A673 (cell line): ENCODE measurements around the gene ZNF2. TPM values are rescaled to one million over a fixed set of nuclear protein-coding genes. Genes with fewer than 3 reads are reported as not detected.
"Not testable (repeated sequence)": the region's sequence is repeated elsewhere in the genome, so short reads cannot be mapped to it uniquely, and the experiment has no call there.

Experiments
- BruUV-seq: library from RNA; stranded (reverse); fragments of 400-500 nt; replicated peaks from 2 replicates; lab custom pipeline; 2021; lab: Mats Ljungman, UMichigan
- CTCF ChIA-PET: fragments of 300-600 bp; sonication (Branson Sonifier 250); formaldehyde crosslinking; loops from one replicate; lab custom pipeline; 2022; ENCODE audit warnings: antibody characterized with exemption; lab: Charles Lee
- POLR2A ChIA-PET: fragments of 300-600 bp; sonication (Branson Sonifier 250); formaldehyde crosslinking; loops from one replicate; lab custom pipeline; 2022; ENCODE audit warnings: antibody characterized with exemption; ENCODE audit not compliant: low non-redundant PET; lab: Charles Lee
- DNase-seq: peaks from one replicate; pipeline ENCODE4 v3.0.0-alpha.2; 2015; ENCODE audit warnings: low spot score
- H3K27ac ChIP-seq: fragments of 200-600 bp; sonication (generic); 2 replicates; pipeline ENCODE4 v1.5.1; 2016; ENCODE audit warnings: mixed run types, low read depth, mild to moderate bottlenecking, mixed read lengths, antibody characterized with exemption, low read length; ENCODE audit not compliant: poor library complexity, severe bottlenecking
- H3K27me3 ChIP-seq: fragments of 200-600 bp; sonication (generic); replicated peaks from 2 replicates; pipeline ENCODE4 v1.6.1; 2017; ENCODE audit warnings: mixed run types, low read depth, mild to moderate bottlenecking, mixed read lengths, antibody characterized with exemption, low read length; ENCODE audit not compliant: insufficient read depth, poor library complexity
- H3K36me3 ChIP-seq: fragments of 200-600 bp; sonication (generic); 2 replicates; pipeline ENCODE4 v1.6.1; 2016; ENCODE audit warnings: mixed run types, mild to moderate bottlenecking, mixed read lengths, antibody characterized with exemption, low read length; ENCODE audit not compliant: insufficient read depth, poor library complexity, severe bottlenecking
- H3K4me1 ChIP-seq: fragments of 200-600 bp; sonication (generic); 2 replicates; pipeline ENCODE4 v1.6.1; 2017; ENCODE audit warnings: mixed run types, mild to moderate bottlenecking, mixed read lengths, antibody characterized with exemption, low read length; ENCODE audit not compliant: insufficient read depth, poor library complexity, severe bottlenecking
- H3K4me3 ChIP-seq: fragments of 200-600 bp; sonication (generic); 2 replicates; pipeline ENCODE4 v1.5.1; 2016; ENCODE audit warnings: low read depth, mixed run types, mild to moderate bottlenecking, mixed read lengths, low read length; ENCODE audit not compliant: poor library complexity, severe bottlenecking
- H3K9me3 ChIP-seq: fragments of 200-600 bp; sonication (generic); 2 replicates; pipeline ENCODE4 v1.6.1; 2016; ENCODE audit warnings: mixed run types, low read depth, mild to moderate bottlenecking, mixed read lengths, antibody characterized with exemption, low read length; ENCODE audit not compliant: poor library complexity, severe bottlenecking
- CTCF ChIP-seq: fragments of 300-800, 200-600 bp; sonication (generic); conservative IDR thresholded peaks from 2 replicates; pipeline ENCODE4 v1.5.1; 2017; ENCODE audit warnings: low read depth, mild to moderate bottlenecking, antibody characterized with exemption, low read length, moderate library complexity, mixed read lengths
- EZH2 ChIP-seq: fragments of 200-600 bp; sonication (generic); IDR thresholded peaks from 2 replicates; pipeline ENCODE4 v1.6.1; 2017; ENCODE audit warnings: borderline replicate concordance, low read depth, mild to moderate bottlenecking, mixed read lengths, antibody characterized with exemption, low read length; ENCODE audit not compliant: poor library complexity, severe bottlenecking
- intact Hi-C: fragments of 100-400 bp; cut with micrococcal nuclease; formaldehyde crosslinking; loops from one replicate; pipeline ENCODE4 v1.10.0; 2022; ENCODE audit not compliant: unreplicated experiment
- total RNA-seq: library from RNA; stranded (reverse); gene quantifications from 2 replicates; pipeline ENCODE4 v1.2.3, GENCODE V29; 2021

The ZNF2 gene
- total RNA-seq, 1 experiment from 2014 or later: 4.6 TPM

DNA sequence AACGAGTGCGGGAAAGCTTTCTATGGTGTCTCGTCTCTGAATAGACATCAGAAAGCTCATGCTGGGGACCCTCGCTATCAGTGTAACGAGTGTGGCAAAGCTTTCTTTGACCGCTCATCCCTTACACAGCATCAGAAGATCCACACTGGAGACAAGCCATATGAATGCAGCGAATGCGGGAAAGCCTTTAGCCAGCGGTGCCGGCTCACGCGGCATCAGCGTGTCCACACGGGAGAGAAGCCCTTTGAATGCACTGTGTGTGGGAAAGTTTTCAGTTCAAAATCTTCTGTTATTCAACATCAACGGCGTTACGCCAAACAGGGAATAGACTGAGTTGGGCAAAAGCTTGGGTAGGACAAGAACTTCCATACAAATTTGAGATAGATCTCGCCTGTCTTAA, 16.2 kb downstream of the ZNF2 start:
- H3K4me3 ChIP-seq: no peak overlapping the region
- intact Hi-C loops: no loop called here
- no peaks in the 10 kb centered on the region for H3K9me3 ChIP-seq
- no peak overlapping the region for H3K27ac ChIP-seq
- H3K36me3 ChIP-seq: peaks cover 9% of the 10 kb centered on the region
- POLR2A ChIA-PET: no interaction called here
- H3K4me1 ChIP-seq: no peaks in the 10 kb centered on the region
- DNase-seq: no peak
- no TSS peak for BruUV-seq
- TF ChIP-seq EZH2 (no peak), CTCF (no peak)
- no peaks in the 10 kb centered on the region for H3K27me3 ChIP-seq
- CTCF ChIA-PET: no interaction called here

- no peaks in the 10 kb centered on the region for H3K4me1 ChIP-seq
- DNase-seq: no peak
- intact Hi-C loops: no loop called here
- no peak overlapping the region for H3K27ac ChIP-seq
- BruUV-seq: no TSS peak
- POLR2A ChIA-PET: no interaction called here
- TF ChIP-seq CTCF (no peak), EZH2 (no peak)
- H3K36me3 ChIP-seq: peaks cover 9% of the 10 kb centered on the region
- H3K27me3 ChIP-seq: no peaks in the 10 kb centered on the region
- H3K9me3 ChIP-seq: no peaks in the 10 kb centered on the region
- CTCF ChIA-PET: no interaction called here
- H3K4me3 ChIP-seq: no peak overlapping the region
Measured at GRCh38 chr2:95185197-95185596, 19.6 kb downstream of the ZNF2 start.

DNA sequence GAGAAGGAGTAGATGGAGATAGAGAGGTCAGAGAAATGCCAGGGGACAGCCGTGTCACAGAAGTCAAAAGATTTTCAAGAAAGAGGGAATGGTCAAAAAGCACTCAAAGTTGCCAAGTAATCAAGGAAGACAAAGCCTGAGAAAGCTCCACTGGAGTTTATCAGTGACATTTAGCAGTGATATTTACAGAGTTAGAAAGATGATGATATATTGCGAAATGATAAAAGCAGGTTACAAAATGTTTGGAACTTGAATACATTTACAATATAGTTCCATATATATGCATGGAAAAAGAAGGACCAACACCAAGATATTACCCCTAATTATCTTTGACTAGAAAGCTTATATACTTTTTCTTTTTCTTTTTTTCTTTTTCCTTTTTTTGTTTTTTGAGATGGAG, 20.4 kb downstream of the ZNF2 start:
- intact Hi-C loops: no loop called here
- POLR2A ChIA-PET: no interaction called here
- Histone ChIP-seq H3K27me3 (no peaks in the 10 kb centered on the region), H3K36me3 (peaks cover 9% of the 10 kb centered on the region), H3K4me3 (no peak overlapping the region), H3K4me1 (no peaks in the 10 kb centered on the region), H3K27ac (no peak overlapping the region), H3K9me3 (no peaks in the 10 kb centered on the region)
- BruUV-seq: no TSS peak
- DNase-seq: no peak
- no peak for TF ChIP-seq EZH2
- CTCF ChIA-PET: no interaction called here

DNA sequence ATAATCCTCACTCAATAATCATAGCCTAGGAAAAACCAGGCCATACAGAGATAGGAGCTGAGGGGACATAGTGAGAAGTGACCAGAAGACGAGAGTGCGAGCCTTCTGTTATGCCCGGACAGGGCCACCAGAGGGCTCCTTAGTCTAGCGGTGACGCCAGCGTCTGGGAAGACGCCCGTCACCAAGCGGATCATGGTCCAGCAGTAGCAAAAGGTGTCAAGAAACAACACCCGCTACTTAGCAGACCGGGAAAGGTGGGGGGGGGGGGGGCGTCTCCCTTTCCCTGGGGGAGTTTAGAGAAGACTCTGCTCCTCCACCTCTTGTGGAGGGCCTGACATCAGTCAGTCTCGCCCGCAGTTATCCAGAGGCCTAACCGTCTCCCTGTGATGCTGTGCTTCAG, 27.3 kb downstream of the ZNF2 start:
- H3K4me1 ChIP-seq, H3K36me3 ChIP-seq, BruUV-seq, POLR2A ChIA-PET, H3K9me3 ChIP-seq, H3K4me3 ChIP-seq, H3K27ac ChIP-seq, H3K27me3 ChIP-seq: not testable (repeated sequence)
- peak; percentile 49 for TF ChIP-seq CTCF
- DNase-seq: peak; percentile 35
- CTCF ChIA-PET: interaction anchor here (0.7 kb wide), 1 partner anchor 58 kb away, joined by 3 read pairs; no protein-coding TSS in a partner anchor
- intact Hi-C loops: loop anchor here (10.0 kb wide), 1 partner anchor 532 kb away; no protein-coding TSS in a partner anchor
